Naive thymus-derived CD4-positive, alpha-beta T cell (primary cell): Measurements from ENCODE around the gene SLC6A19. TPM values are rescaled to one million over a fixed set of nuclear protein-coding genes. Genes with fewer than 3 reads are reported as not detected.
"Not testable (repeated sequence)": the region's sequence is repeated elsewhere in the genome, so short reads cannot be mapped to it uniquely, and the experiment has no call there.

Experiments
- ATAC-seq: fragments of 150-1000 bp; cut with Tn5 transposase; 2 replicates; pipeline ENCODE4 v1.10.0; 2021; ENCODE audit warnings: mild to moderate bottlenecking, moderate library complexity
- CTCF ChIA-PET: fragments of 350-600 bp; sonication (Branson Sonifier 250); formaldehyde crosslinking; loops from one replicate; lab custom pipeline; 2021; ENCODE audit warnings: antibody characterized with exemption; lab: Charles Lee
- POLR2A ChIA-PET: fragments of 350-600 bp; sonication (Branson Sonifier 250); formaldehyde crosslinking; loops from one replicate; lab custom pipeline; 2021; ENCODE audit warnings: antibody characterized with exemption, inconsistent platforms; lab: Charles Lee
- DNase-seq, 9 donors: peaks; one replicate each; pipeline versions ENCODE4 v3.0.0 to v3.0.0-alpha.2; 2020 to 2022; ENCODE audit warnings: mixed read lengths in 1 of 9
- H3K27ac ChIP-seq: one replicate; pipeline ENCODE4 v1.7.0; 2013; ENCODE audit warnings: mild to moderate bottlenecking, low read depth, low read length, moderate library complexity
- H3K27me3 ChIP-seq, 2 donors: one replicate each; pipeline ENCODE4 v1.7.0; 2013; ENCODE audit warnings: low read length in 2 of 2, mild to moderate bottlenecking in 2 of 2, moderate library complexity in 2 of 2; ENCODE audit not compliant: control insufficient read depth in 2 of 2, insufficient read depth in 2 of 2
- H3K36me3 ChIP-seq, 3 experiments: 1 replicate in 2 of 3; 2 replicates in 1 of 3; pipeline ENCODE4 v1.7.0; 2013; ENCODE audit warnings: low read length in 3 of 3, mild to moderate bottlenecking in 3 of 3, moderate library complexity in 1 of 3; ENCODE audit not compliant: insufficient read depth in 3 of 3, control insufficient read depth in 2 of 3
- H3K4me1 ChIP-seq, 2 donors: one replicate each; pipeline ENCODE4 v1.7.0; 2013; ENCODE audit warnings: low read length in 2 of 2, mild to moderate bottlenecking in 2 of 2, moderate library complexity in 1 of 2; ENCODE audit not compliant: control insufficient read depth in 2 of 2, insufficient read depth in 2 of 2
- H3K4me3 ChIP-seq: 2 replicates; pipeline ENCODE4 v1.7.0; 2013; ENCODE audit warnings: mild to moderate bottlenecking, low read length
- H3K9me3 ChIP-seq, 3 experiments: 1 replicate in 2 of 3; 2 replicates in 1 of 3; pipeline ENCODE4 v1.7.0; 2013; ENCODE audit warnings: low read length in 3 of 3; ENCODE audit not compliant: control insufficient read depth in 2 of 3
- H3K27ac Mint-ChIP-seq, 9 donors: one replicate each; pipeline ENCODE4 v1.8.0; 2020 to 2022; ENCODE audit warnings: mixed read lengths in 9 of 9, mild to moderate bottlenecking in 8 of 9, moderate library complexity in 5 of 9, inconsistent platforms in 2 of 9
- H3K27me3 Mint-ChIP-seq, 5 donors: one replicate each; pipeline ENCODE4 v1.8.0; 2021 to 2022; ENCODE audit warnings: mixed read lengths in 5 of 5, mild to moderate bottlenecking in 1 of 5
- H3K36me3 Mint-ChIP-seq, 5 donors: one replicate each; pipeline ENCODE4 v1.8.0; 2020 to 2022; ENCODE audit warnings: mixed read lengths in 5 of 5, mild to moderate bottlenecking in 3 of 5, inconsistent platforms in 1 of 5
- H3K4me1 Mint-ChIP-seq, 7 donors: one replicate each; pipeline ENCODE4 v1.8.0; 2020 to 2022; ENCODE audit warnings: mixed read lengths in 7 of 7, mild to moderate bottlenecking in 3 of 7, inconsistent platforms in 1 of 7
- H3K4me3 Mint-ChIP-seq, 10 donors: one replicate each; pipeline ENCODE4 v1.8.0; 2020 to 2022; ENCODE audit warnings: mild to moderate bottlenecking in 10 of 10, mixed read lengths in 10 of 10, moderate library complexity in 6 of 10, inconsistent platforms in 2 of 10
- H3K9me3 Mint-ChIP-seq, 11 donors: one replicate each; pipeline ENCODE4 v1.8.0; 2020 to 2022; ENCODE audit warnings: mixed read lengths in 11 of 11, mild to moderate bottlenecking in 4 of 11, inconsistent platforms in 1 of 11, moderate library complexity in 1 of 11
- intact Hi-C, 2 donors: fragments of 100-400 bp; cut with micrococcal nuclease; formaldehyde crosslinking; loops; one replicate each; pipeline ENCODE4 v1.15.1; 2023
- polyA plus RNA-seq, 2 donors: library from polyadenylated mRNA; unstranded; fragments of 300-500 nt; fragmentation: Illumina TruSeq; gene quantifications; one replicate each; pipeline ENCODE4 v1.2.3, GENCODE V29; 2021
- total RNA-seq, 6 experiments: library from RNA in 5 of 6; stranded (reverse) in 5 of 6; gene quantifications; 1 replicate in 5 of 6; 2 replicates in 1 of 6; pipeline ENCODE4 v1.2.3 and lab custom pipeline; 2021 to 2026

Gene SLC6A19
- total and polyA plus RNA-seq, 7 experiments from 2014 or later = not detected

DNA sequence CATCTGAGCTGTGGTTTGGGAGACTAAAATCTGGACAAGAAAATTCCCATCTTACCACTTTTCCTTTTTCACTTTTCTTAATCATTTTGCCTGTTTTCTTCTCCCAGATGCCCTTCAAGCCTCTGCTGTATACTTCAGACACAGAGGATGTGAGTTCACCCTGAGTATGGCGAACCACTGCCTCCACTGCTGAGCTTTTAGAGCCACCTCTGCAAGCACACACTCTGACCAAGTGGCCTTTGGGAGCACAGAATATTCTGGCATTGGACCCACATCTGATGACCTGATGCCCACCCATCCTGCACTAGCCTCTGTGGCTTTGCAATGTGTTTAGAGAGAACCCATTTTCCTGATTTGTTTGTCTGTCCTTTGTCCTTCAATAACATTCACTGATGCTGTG lies 61.0 kb downstream of the SLC6A19 start:
- Histone ChIP-seq H3K27me3 (no peaks in the 10 kb centered on the region), H3K4me3 (no peak overlapping the region), H3K36me3 (no peaks in the 10 kb centered on the region), H3K9me3 (no peaks in the 10 kb centered on the region), H3K4me1 (no peaks in the 10 kb centered on the region), H3K27ac (no peak overlapping the region)
- Mint-ChIP-seq H3K27me3 (no peaks in the 10 kb centered on the region), H3K9me3 (peaks cover 0 to 10% (median 0%) of the 10 kb centered on the region in 11 donors), H3K27ac (peak overlapping the region in 2 of 9 donors; percentile 11 to 59), H3K4me3 (no peak overlapping the region), H3K36me3 (peaks cover 0 to under 1% (median 0%) of the 10 kb centered on the region in 5 donors), H3K4me1 (no peaks in the 10 kb centered on the region)
- intact Hi-C loops = no loop called here
- DNase-seq = no peak
- ChIA-PET POLR2A (no interaction called here), CTCF (no interaction called here)
- ATAC-seq = no peak

DNA sequence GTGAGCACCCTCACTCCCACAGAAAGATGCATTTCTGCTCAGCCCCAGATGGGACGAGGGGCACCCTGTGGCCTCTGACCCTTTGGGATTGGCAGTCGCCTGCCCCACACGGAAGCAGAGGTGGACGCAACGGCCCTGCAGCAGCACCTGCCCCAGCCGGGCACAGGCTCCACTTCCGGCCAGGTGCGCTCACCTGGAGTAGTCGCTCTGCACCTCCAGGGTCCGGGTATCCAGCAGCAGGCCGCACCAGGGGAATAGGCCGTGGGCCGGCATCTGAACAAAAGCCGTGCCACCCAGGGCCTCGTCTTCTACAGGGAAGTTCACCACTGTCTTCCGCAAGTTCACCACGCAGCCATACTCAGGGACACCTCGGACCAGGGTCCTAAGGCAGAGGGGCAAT lies 62.8 kb downstream of the SLC6A19 start:
- ATAC-seq (no peak), DNase-seq (no peak)
- Histone ChIP-seq H3K27me3 (no peaks in the 10 kb centered on the region), H3K4me3 (no peak overlapping the region), H3K4me1 (peaks cover 5 to 10% of the 10 kb centered on the region in 2 donors), H3K36me3 (no peaks in the 10 kb centered on the region), H3K9me3 (no peaks in the 10 kb centered on the region), H3K27ac (no peak overlapping the region)
- intact Hi-C loops = no loop called here
- no peak overlapping the region for H3K4me3 Mint-ChIP-seq
- peaks cover 0 to 10% (median 0%) of the 10 kb centered on the region in 11 donors for H3K9me3 Mint-ChIP-seq
- H3K27ac Mint-ChIP-seq = no peak overlapping the region
- CTCF ChIA-PET = no interaction called here
- POLR2A ChIA-PET = no interaction called here
- H3K36me3 Mint-ChIP-seq = peaks cover 0 to 2% (median 0%) of the 10 kb centered on the region in 5 donors
- H3K4me1 Mint-ChIP-seq = peaks cover 9 to 12% (median 11%) of the 10 kb centered on the region in 7 donors
- no peaks in the 10 kb centered on the region for H3K27me3 Mint-ChIP-seq

DNA sequence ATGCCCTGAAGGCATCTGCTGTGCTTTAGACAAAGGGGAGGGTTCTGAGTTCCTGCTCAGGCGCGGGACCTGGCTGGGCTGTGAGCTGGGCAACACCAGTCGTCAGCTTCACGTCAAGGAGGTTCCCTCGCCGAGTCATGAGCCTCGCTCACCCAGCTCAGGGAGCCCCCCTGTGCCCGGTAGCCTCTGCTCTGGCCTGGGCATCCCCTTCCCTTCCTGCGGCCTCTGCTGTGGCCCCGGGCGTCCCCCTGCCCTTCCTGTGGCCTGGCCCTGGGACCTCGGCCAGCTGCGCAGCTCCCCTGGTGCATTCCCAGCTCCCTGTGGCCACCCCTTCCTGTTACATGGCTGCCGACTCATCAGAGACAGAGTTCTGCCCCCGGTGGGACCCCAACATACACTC lies 63.6 kb downstream of the SLC6A19 start:
- peaks cover 5 to 10% of the 10 kb centered on the region in 2 donors for H3K4me1 ChIP-seq
- DNase-seq (no peak), ATAC-seq (no peak)
- H3K36me3 Mint-ChIP-seq = peaks cover 0 to 5% (median 0%) of the 10 kb centered on the region in 5 donors
- H3K9me3 ChIP-seq = no peaks in the 10 kb centered on the region
- peaks cover 0 to 10% (median 0%) of the 10 kb centered on the region in 11 donors for H3K9me3 Mint-ChIP-seq
- no peaks in the 10 kb centered on the region for H3K27me3 ChIP-seq
- CTCF ChIA-PET = no interaction called here
- POLR2A ChIA-PET = no interaction called here
- H3K27ac ChIP-seq = no peak overlapping the region
- H3K4me1 Mint-ChIP-seq = peaks cover 9 to 13% (median 11%) of the 10 kb centered on the region in 7 donors
- H3K27me3 Mint-ChIP-seq = no peaks in the 10 kb centered on the region
- intact Hi-C loops = no loop called here
- no peak overlapping the region for H3K4me3 ChIP-seq
- no peaks in the 10 kb centered on the region for H3K36me3 ChIP-seq
- no peak overlapping the region for H3K27ac Mint-ChIP-seq
- no peak overlapping the region for H3K4me3 Mint-ChIP-seq

- no peak overlapping the region for H3K27ac Mint-ChIP-seq
- DNase-seq (no peak), ATAC-seq (no peak)
- Histone ChIP-seq H3K36me3 (no peaks in the 10 kb centered on the region), H3K27me3 (no peaks in the 10 kb centered on the region), H3K27ac (no peak overlapping the region), H3K4me3 (no peak overlapping the region), H3K4me1 (peaks cover 5 to 10% of the 10 kb centered on the region in 2 donors), H3K9me3 (no peaks in the 10 kb centered on the region)
- H3K4me1 Mint-ChIP-seq = peaks cover 9 to 18% (median 11%) of the 10 kb centered on the region in 7 donors
- no peaks in the 10 kb centered on the region for H3K27me3 Mint-ChIP-seq
- CTCF ChIA-PET = no interaction called here
- H3K36me3 Mint-ChIP-seq = peaks cover 0 to 5% (median 0%) of the 10 kb centered on the region in 5 donors
- no peak overlapping the region for H3K4me3 Mint-ChIP-seq
- POLR2A ChIA-PET = no interaction called here
- H3K9me3 Mint-ChIP-seq = peaks cover 0 to 10% (median 0%) of the 10 kb centered on the region in 11 donors
- intact Hi-C loops = no loop called here
These were observed 64.4 kb downstream of the SLC6A19 start for GRCh38 chr5:1265461-1266455.

DNA sequence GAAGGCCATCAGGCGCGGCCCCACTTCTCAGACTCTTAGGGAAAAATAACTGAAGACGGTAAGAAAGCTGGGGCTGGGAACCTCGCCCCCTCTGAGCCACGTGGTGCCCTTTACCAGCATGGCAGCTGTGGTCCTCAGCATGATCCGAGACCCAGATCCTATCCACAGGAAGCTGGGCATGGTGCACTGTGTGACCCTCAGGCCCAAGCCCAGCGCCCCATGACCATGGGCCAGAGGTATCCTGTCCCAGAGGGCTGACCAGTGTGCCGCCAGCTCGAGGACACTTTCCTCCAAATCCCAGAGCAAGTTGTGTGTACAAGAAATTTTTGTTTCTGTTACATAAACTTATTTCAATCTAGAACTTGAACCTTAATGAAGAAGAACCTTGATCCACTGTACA lies 65.4 kb downstream of the SLC6A19 start:
- peaks cover 0 to 6% (median 0%) of the 10 kb centered on the region in 5 donors for H3K36me3 Mint-ChIP-seq
- peaks cover 0 to 10% (median 0%) of the 10 kb centered on the region in 11 donors for H3K9me3 Mint-ChIP-seq
- H3K27me3 ChIP-seq = no peaks in the 10 kb centered on the region
- POLR2A ChIA-PET = no interaction called here
- peak overlapping the region in 1 of 9 donors; percentile 14 for H3K27ac Mint-ChIP-seq
- H3K9me3 ChIP-seq = no peaks in the 10 kb centered on the region
- CTCF ChIA-PET = interaction anchor here (0.6 kb wide), 1 partner anchor 10 kb away, joined by 3 read pairs; no protein-coding TSS in a partner anchor
- H3K27me3 Mint-ChIP-seq = no peaks in the 10 kb centered on the region
- peaks cover 9 to 18% (median 11%) of the 10 kb centered on the region in 7 donors for H3K4me1 Mint-ChIP-seq
- H3K4me3 Mint-ChIP-seq = no peak overlapping the region
- H3K4me3 ChIP-seq = no peak overlapping the region
- H3K27ac ChIP-seq = no peak overlapping the region
- no peak for DNase-seq
- H3K36me3 ChIP-seq = no peaks in the 10 kb centered on the region
- ATAC-seq = no peak
- intact Hi-C loops = no loop called here
- peaks cover 5 to 10% of the 10 kb centered on the region in 2 donors for H3K4me1 ChIP-seq

DNA sequence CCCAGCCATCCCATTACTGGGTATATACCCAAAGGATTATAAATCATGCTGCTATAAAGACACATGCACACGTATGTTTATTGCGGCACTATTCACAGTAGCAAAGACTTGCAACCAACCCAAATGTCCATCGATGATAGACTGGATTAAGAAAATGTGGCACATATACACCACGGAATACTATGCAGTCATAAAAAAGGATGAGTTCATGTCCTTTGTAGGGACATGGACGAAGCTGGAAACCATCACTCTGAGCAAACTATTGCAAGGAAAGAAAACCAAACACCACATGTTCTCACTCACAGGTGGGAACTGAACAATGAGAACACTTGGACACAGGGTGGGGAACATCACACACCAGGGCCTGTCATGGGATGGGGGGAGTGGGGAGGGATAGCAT lies 66.1 kb downstream of the SLC6A19 start:
- CTCF ChIA-PET, ATAC-seq, H3K9me3 Mint-ChIP-seq: not testable (repeated sequence)

More for the DNA sequence above, 66.1 kb downstream of the SLC6A19 start:
- H3K4me3 Mint-ChIP-seq, H3K9me3 ChIP-seq, H3K27me3 Mint-ChIP-seq, H3K36me3 ChIP-seq, H3K27ac Mint-ChIP-seq, H3K27ac ChIP-seq, POLR2A ChIA-PET, intact Hi-C loops, H3K27me3 ChIP-seq, DNase-seq, H3K4me1 ChIP-seq, H3K36me3 Mint-ChIP-seq, H3K4me3 ChIP-seq: not testable (repeated sequence)
- peaks cover 9 to 18% (median 11%) of the 10 kb centered on the region in 7 donors for H3K4me1 Mint-ChIP-seq
